Thoracic aorta (tissue), 2 donors: ENCODE measurements around the gene IL15RA. TPM values are rescaled to one million over a fixed set of nuclear protein-coding genes. Genes with fewer than 3 reads are reported as not detected.

ENCODE experiments used
- ATAC-seq: fragments of 150-250 bp; one replicate; pipeline ENCODE4 v1.8.0; 2017; ENCODE audit warnings: low read depth; ENCODE audit not compliant: insufficient number of reproducible peaks, low FRiP score
- DNase-seq: peaks from one replicate; pipeline ENCODE4 v3.0.0-alpha.2; 2020; ENCODE audit warnings: low spot score
- H3K27ac ChIP-seq, 2 donors: fragments of 200-600 bp; sonication (generic); 1 replicate in 1 of 2; 2 replicates in 1 of 2; pipeline ENCODE4 v1.5.1; 2016; ENCODE audit warnings: mild to moderate bottlenecking in 2 of 2, moderate library complexity in 2 of 2
- H3K27me3 ChIP-seq: fragments of 200-600 bp; sonication (generic); replicated peaks from 2 replicates; pipeline ENCODE4 v1.6.0; 2016; ENCODE audit warnings: mild to moderate bottlenecking; ENCODE audit not compliant: insufficient read depth
- H3K36me3 ChIP-seq: fragments of 200-600 bp; sonication (generic); one replicate; pipeline ENCODE4 v1.5.1; 2016
- H3K4me1 ChIP-seq, 2 donors: fragments of 200-600 bp; sonication (generic); 1 replicate in 1 of 2; 2 replicates in 1 of 2; pipeline versions ENCODE4 v1.5.1 to v1.6.0; 2016; ENCODE audit warnings: low read depth in 2 of 2, mild to moderate bottlenecking in 1 of 2; ENCODE audit not compliant: control insufficient read depth in 1 of 2
- H3K4me3 ChIP-seq: fragments of 200-600 bp; sonication (generic); 2 replicates; pipeline ENCODE4 v1.5.1; 2016; ENCODE audit warnings: mild to moderate bottlenecking
- H3K9me3 ChIP-seq: fragments of 200-600 bp; sonication (generic); 2 replicates; pipeline ENCODE4 v1.5.1; 2016
- total RNA-seq, 2 donors: library from RNA; depleted of rRNA; stranded (reverse); fragments of >200 nt; gene quantifications; one replicate each; pipeline versions ENCODE4 v1.1.0 to v1.2.3, GENCODE V29; 2016
- TF ChIP-seq, protein P1 (sequence below): fragments of 200-600 bp; sonication (generic); IDR thresholded peaks from one replicate; pipeline ENCODE4 v1.5.1; 2019; ENCODE audit warnings: antibody characterized with exemption

IL15RA gene
- total RNA-seq, 2 donors from 2014 or later = 34.4 to 44.1 TPM

DNA sequence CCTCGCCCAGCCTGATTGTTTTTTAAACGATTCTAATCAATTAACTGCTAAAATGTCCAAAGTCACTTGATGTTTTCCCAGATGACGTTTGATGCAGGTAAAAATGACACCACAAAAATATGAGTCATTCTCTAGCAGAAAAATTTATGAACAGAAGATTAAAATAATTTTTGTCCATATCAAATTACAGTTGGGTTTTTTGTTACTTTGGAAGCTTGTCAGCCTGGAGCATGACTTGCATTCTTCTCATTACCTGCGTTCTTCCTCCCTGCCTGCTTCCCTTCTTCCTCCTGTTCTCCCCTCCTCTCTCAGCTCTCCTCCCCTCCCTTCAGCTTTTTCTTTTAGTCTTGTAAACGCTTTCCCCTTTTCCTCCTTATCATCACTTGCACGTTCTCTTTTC is 18.7 kb downstream of the IL15RA start:
- peak overlapping the region; percentile 11 to 54 for H3K27ac ChIP-seq
- H3K27me3 ChIP-seq = no peaks in the 10 kb centered on the region
- no peak overlapping the region for H3K4me3 ChIP-seq
- no peaks in the 10 kb centered on the region for H3K36me3 ChIP-seq
- H3K9me3 ChIP-seq = no peaks in the 10 kb centered on the region
- ATAC-seq = no peak
- no peak for DNase-seq
- peaks cover 0 to 18% of the 10 kb centered on the region in 2 donors for H3K4me1 ChIP-seq
- TF ChIP-seq, protein P1, sequence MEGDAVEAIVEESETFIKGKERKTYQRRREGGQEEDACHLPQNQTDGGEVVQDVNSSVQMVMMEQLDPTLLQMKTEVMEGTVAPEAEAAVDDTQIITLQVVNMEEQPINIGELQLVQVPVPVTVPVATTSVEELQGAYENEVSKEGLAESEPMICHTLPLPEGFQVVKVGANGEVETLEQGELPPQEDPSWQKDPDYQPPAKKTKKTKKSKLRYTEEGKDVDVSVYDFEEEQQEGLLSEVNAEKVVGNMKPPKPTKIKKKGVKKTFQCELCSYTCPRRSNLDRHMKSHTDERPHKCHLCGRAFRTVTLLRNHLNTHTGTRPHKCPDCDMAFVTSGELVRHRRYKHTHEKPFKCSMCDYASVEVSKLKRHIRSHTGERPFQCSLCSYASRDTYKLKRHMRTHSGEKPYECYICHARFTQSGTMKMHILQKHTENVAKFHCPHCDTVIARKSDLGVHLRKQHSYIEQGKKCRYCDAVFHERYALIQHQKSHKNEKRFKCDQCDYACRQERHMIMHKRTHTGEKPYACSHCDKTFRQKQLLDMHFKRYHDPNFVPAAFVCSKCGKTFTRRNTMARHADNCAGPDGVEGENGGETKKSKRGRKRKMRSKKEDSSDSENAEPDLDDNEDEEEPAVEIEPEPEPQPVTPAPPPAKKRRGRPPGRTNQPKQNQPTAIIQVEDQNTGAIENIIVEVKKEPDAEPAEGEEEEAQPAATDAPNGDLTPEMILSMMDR = no peak

DNA sequence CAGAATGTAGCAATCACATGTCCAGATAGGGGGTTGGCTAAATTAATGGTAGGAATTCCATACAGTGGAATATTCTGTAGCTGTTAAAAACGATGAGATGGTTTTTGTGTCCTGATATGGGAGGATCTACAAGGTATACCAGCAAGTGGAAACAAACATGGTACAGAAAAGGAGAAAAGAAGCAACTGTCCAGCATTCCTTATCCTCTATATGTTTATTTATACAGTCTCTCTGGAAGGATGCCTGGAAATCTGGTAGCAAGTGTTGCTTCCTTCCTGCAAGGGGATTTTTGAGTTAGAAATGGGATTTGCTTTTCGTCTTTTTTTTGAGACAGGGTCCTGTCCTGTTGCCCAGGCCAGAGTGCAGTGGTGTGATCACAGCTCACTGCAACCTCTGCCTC is 19.3 kb downstream of the IL15RA start:
- TF ChIP-seq, protein P1 = no peak
- no peaks in the 10 kb centered on the region for H3K9me3 ChIP-seq
- ATAC-seq (no peak), DNase-seq (no peak)
- peak overlapping the region; percentile 11 to 54 for H3K27ac ChIP-seq
- peaks cover 0 to 18% of the 10 kb centered on the region in 2 donors for H3K4me1 ChIP-seq
- no peaks in the 10 kb centered on the region for H3K27me3 ChIP-seq
- no peaks in the 10 kb centered on the region for H3K36me3 ChIP-seq
- H3K4me3 ChIP-seq = no peak overlapping the region

DNA sequence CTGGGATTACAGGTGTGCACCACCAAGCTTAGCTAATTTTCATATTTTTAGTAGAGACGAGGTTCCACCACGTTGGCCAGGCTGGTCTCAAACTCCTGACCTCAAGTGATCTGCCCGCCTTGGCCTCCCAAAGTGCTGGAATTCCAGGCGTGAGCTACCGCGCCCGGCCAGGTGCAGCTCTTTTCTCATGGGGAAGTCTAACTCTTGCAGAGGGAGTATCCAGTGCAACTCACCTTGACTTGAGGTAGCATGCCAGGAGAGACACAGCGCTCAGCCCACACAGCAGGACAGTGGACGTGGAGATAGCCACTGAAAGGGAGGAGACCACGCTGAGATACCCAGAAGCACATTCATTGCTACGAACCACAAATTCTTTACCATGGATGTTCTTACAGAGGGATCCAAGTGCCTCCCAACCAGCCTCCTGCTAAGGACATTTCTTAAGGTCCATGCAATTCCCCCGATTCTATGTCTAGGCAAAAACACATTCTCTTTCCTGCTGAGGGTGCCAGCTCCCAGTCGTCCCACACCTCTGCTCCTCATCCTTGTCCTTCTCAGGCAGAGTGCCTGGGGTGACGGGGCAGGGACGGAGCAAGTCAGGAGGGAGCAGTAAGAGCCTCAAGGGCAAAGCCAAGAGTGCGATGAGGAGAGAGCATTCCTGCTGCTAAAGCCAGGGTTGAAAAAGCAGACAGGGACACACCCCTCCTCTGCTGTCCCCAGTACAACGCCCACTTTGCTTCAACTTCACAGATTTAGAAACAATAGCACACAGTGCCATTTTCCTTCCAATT is 21.0 kb downstream of the IL15RA start:
- no peaks in the 10 kb centered on the region for H3K9me3 ChIP-seq
- H3K4me1 ChIP-seq = peaks cover 0 to 26% of the 10 kb centered on the region in 2 donors
- peak; percentile 31 for ATAC-seq
- H3K36me3 ChIP-seq = no peaks in the 10 kb centered on the region
- no peak for DNase-seq
- H3K27me3 ChIP-seq = no peaks in the 10 kb centered on the region
- H3K27ac ChIP-seq = peak overlapping the region; percentile 26 to 53
- TF ChIP-seq, protein P1 = no peak
- H3K4me3 ChIP-seq = no peak overlapping the region

DNA sequence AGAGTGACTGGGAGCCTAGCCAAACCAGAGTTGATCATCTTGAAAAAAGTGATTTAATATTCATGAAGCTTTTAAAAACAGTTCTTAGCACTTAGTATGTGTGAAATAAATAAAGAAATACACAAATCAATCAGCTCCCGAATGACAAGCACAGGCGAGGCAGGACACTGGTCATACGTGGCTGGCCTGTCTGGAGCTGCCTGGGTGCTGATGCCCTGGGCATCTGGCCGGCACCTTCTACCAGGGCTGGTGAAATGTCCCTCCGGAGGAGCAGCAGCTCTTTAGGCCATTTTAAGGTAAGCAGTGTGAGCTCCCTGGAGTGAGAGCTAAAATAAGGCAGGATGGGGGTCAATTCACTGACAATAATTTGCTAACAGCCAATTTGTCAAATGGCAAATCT is 23.7 kb downstream of the IL15RA start:
- Histone ChIP-seq H3K4me3 (no peak overlapping the region), H3K9me3 (no peaks in the 10 kb centered on the region), H3K27me3 (no peaks in the 10 kb centered on the region), H3K27ac (peak overlapping the region in 1 of 2 donors; percentile 49), H3K4me1 (peaks cover 8 to 42% of the 10 kb centered on the region in 2 donors), H3K36me3 (no peaks in the 10 kb centered on the region)
- no peak for ATAC-seq
- no peak for DNase-seq
- TF ChIP-seq, protein P1 = no peak

DNA sequence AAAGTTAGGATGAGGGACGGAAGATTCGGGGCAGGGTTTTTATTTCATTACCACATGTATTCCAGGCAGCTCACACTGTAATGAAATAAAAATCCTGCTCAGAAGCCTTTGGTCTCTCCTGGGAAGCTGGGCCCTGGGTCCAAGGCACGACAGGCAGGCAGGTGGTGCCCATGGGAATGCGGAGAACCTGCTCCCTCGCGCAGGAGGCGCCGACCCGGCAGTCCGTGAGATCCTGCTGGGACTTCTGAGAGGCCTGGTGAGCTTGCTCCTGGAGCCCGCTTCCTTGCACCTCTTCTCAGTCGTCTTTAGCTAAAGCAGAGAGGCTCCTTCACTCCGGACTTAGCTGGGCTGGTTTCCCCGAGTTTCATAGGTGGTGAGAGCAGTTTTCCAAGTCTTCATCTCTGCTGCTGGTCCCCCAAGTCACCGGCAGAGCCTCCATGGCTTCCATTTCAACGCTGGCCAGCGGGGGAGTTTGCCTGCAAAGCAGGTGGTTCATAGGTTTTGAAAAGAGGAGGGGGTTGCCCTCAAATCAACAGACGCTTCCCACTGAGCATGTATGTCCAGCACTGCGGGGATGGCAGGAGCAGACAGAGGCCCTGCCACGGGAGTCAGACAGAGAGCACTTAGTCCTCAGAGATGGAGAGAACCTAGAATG is 24.5 kb downstream of the IL15RA start:
- TF ChIP-seq, protein P1 = no peak
- Histone ChIP-seq H3K9me3 (no peaks in the 10 kb centered on the region), H3K27me3 (no peaks in the 10 kb centered on the region), H3K36me3 (no peaks in the 10 kb centered on the region), H3K4me1 (peaks cover 8 to 42% of the 10 kb centered on the region in 2 donors), H3K27ac (peak overlapping the region in 1 of 2 donors; percentile 49), H3K4me3 (no peak overlapping the region)
- ATAC-seq = no peak
- DNase-seq = no peak
